Adrenal gland (tissue), 12 donors: Measurements from ENCODE around the gene SFXN5. TPM values are rescaled to one million over a fixed set of nuclear protein-coding genes. Genes with fewer than 3 reads are reported as not detected.

Source experiments
- DNase-seq, 7 donors: peaks; one replicate each; pipeline ENCODE4 v3.0.0-alpha.2; 2019 to 2020
- H3K27ac ChIP-seq, 5 donors: fragments of 200-600 bp; sonication (generic) in 4 of 5; 1 replicate in 3 of 5; 2 replicates in 2 of 5; pipeline versions ENCODE4 v1.5.1 to v1.8.0; 2016 to 2020; ENCODE audit warnings: mild to moderate bottlenecking in 1 of 5
- H3K27me3 ChIP-seq: fragments of 200-600 bp; 2 replicates; pipeline ENCODE4 v1.8.0; 2021
- H3K36me3 ChIP-seq, 2 donors: fragments of 200-600 bp; replicated peaks in 1 of 2; 1 replicate in 1 of 2; 2 replicates in 1 of 2; pipeline versions ENCODE4 v1.5.1 to v1.8.0; 2018 to 2022
- H3K4me1 ChIP-seq, 2 donors: fragments of 200-600 bp; replicated peaks in 1 of 2; 1 replicate in 1 of 2; 2 replicates in 1 of 2; pipeline versions ENCODE4 v1.5.1 to v1.8.0; 2018 to 2021
- H3K4me3 ChIP-seq, 4 donors: fragments of 200-600 bp; sonication (generic) in 3 of 4; one replicate each; pipeline ENCODE4 v1.5.1; 2016 to 2018
- H3K9me3 ChIP-seq, 3 donors: fragments of 200-600 bp; sonication (generic) in 1 of 3; replicated peaks in 1 of 3; 1 replicate in 2 of 3; 2 replicates in 1 of 3; pipeline versions ENCODE4 v1.5.1 to v1.8.0; 2016 to 2021
- POLR2A ChIP-seq, 2 donors: fragments of 450-650 bp; IDR thresholded peaks; one replicate each; pipeline ENCODE4 v1.6.1; 2017; ENCODE audit warnings: antibody characterized with exemption in 2 of 2, mild to moderate bottlenecking in 2 of 2, moderate library complexity in 1 of 2
- WGBS, 4 donors: extraction: QIAGEN DNeasy Blood & Tissue Kit in 2 of 4; methylation state at CpG; one replicate each; pipeline versions ENCODE4 v1.1.5 to v1.1.7; 2013 to 2017; 5-methylcytosine and 5-hydroxymethylcytosine counted together
- intact Hi-C, 2 donors: fragments of 100-400 bp; cut with DNase I; formaldehyde crosslinking; loops; one replicate each; pipeline versions ENCODE4 v1.14.1 to v1.15.0; 2022 to 2023
- polyA plus RNA-seq, 3 donors: library from polyadenylated mRNA; stranded (reverse); fragments of 200-250 nt in 2 of 3; fragments of 350-450 nt in 1 of 3; fragmentation: Illumina TruSeq in 1 of 3; extraction: RNeasy Lipid Tissue Mini Kit (QIAGEN cat#74804) in 1 of 3; gene quantifications; one replicate each; pipeline ENCODE4 v1.2.3, GENCODE V29; 2013 to 2014
- total RNA-seq, 9 donors: library from RNA; depleted of rRNA in 4 of 9; stranded (reverse); fragments of >200 nt in 4 of 9; fragments of 120-200 nt in 1 of 9; fragmentation: NEBNext Ultra II Directional in 1 of 9; extraction: Animal tissue kit (Norgen Biotek cat#: 25700) in 1 of 9; gene quantifications; one replicate each; pipeline versions ENCODE4 v1.1.0 to v1.2.4, GENCODE V29; 2013 to 2023
- TF ChIP-seq, protein P1 (sequence below), 6 experiments: fragments of 450-650 bp in 4 of 6; fragments of 200-600 bp in 2 of 6; sonication (generic) in 1 of 6; IDR thresholded peaks; 1 replicate in 5 of 6; 2 replicates in 1 of 6; pipeline versions ENCODE4 v1.5.1 to v1.8.0; 2016 to 2021; ENCODE audit warnings: antibody characterized with exemption in 6 of 6, mild to moderate bottlenecking in 2 of 6, moderate library complexity in 1 of 6
- donor health status: healthy with polysubstance abuse.
- donor health status: Bipolar disorder and iron deficiency.
- donor health status: DM: yes; HTN: yes; CAD: no.
- donor health status: DM: no; HTN: no; CAD: no.
- donor health status: DM: no; HTN: no; CAD: no.
- donor health status: DM: yes; HTN: yes; CAD: no.

The SFXN5 gene
- total and polyA plus RNA-seq, 12 donors: 12.2 to 56.5 (median 32.7) TPM

DNA sequence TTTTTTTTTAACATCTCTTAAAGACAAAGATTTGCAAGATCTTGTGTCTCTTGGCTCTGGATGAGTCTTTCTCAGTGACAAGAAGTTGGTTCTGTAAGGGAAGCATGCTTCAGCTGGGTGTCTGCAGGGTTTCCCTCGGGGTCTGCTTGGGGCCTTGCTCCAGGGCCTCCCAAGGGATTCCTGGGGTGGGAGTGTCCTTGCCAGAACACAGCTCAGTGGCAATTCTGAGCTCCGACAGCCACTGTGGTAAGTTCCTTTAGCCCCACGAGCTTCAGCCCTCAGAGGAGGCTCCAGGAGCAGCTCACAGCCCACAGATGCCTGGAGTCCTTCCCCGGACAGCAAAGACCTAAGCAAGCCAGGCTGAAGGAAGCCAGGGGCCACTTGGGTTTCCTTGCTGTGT is 101.8 kb downstream of the SFXN5 start:
- DNase-seq: no peak
- peaks cover 0 to 3% of the 10 kb centered on the region in 2 donors for H3K36me3 ChIP-seq
- no peaks in the 10 kb centered on the region for H3K9me3 ChIP-seq
- no peaks in the 10 kb centered on the region for H3K4me1 ChIP-seq
- no peak overlapping the region for H3K4me3 ChIP-seq
- intact Hi-C loops: loop anchor here in 1 of 2 donors (10.0 kb wide), 1 partner anchor 75 kb away; no protein-coding TSS in a partner anchor
- TF ChIP-seq, protein P1, sequence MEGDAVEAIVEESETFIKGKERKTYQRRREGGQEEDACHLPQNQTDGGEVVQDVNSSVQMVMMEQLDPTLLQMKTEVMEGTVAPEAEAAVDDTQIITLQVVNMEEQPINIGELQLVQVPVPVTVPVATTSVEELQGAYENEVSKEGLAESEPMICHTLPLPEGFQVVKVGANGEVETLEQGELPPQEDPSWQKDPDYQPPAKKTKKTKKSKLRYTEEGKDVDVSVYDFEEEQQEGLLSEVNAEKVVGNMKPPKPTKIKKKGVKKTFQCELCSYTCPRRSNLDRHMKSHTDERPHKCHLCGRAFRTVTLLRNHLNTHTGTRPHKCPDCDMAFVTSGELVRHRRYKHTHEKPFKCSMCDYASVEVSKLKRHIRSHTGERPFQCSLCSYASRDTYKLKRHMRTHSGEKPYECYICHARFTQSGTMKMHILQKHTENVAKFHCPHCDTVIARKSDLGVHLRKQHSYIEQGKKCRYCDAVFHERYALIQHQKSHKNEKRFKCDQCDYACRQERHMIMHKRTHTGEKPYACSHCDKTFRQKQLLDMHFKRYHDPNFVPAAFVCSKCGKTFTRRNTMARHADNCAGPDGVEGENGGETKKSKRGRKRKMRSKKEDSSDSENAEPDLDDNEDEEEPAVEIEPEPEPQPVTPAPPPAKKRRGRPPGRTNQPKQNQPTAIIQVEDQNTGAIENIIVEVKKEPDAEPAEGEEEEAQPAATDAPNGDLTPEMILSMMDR (IDR thresholded peaks at IDR 0.05): no peak
- no peak for TF ChIP-seq POLR2A (IDR thresholded peaks at IDR 0.05)
- H3K27ac ChIP-seq: no peak overlapping the region
- 85 to 92% (median 90%) methylated on average over 2 to 4 of the region's 4 CpGs for WGBS, 4 donors
- H3K27me3 ChIP-seq: no peaks in the 10 kb centered on the region

DNA sequence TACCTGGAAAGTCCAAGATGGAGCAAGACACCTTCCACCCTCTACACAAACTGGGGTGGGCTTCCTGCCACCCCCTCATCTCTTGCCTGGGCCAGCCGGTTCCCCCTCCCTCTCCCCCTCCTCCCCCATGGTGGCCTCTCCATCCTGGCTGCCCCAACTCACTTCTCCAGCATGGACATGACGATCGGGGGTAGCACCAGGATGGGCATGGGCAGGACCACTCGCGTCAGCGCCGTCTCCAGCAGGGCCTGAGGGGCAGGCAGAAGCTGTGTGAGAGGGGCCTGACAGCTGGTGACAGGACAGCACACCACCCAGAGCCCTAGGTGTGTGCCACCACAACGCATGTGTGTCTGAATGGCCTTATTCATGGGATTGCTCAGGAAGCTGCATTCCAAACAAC is 103.2 kb downstream of the SFXN5 start:
- no peak for DNase-seq

DNA sequence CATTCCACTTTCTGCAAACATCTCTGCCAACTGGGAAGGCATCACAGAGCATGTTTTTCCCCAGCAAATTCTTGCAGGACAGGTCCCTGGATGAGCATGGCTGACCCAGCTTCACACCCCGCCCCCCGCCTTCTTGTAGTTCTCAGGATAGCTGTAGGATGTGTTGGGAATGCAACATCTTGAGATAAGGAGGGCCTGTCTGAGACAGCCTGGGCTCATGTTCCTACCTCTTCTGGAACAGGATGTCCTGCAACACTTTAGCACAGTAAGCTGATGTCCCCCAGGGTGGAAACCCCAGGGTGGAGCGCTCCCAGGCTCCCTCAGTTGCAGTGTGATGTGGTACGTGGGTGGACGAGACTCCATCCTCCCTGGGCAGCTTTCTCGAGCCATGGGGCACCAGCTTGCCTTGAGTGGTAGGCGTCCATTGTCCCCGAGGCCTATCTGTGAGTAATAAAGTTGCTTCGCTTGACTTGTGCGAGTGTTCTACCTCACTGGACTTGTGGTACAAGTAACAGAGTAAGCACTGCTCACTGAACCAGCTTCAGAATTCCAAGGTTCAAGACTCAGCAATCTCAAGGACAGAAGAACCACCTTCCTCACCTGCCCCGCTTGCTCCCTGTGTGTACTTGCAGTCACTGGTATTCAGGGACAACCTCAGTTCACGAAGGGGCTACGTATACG is 105.6 kb downstream of the SFXN5 start:
- H3K36me3 ChIP-seq: no peaks in the 10 kb centered on the region
- H3K4me1 ChIP-seq: no peaks in the 10 kb centered on the region
- 96 to 97% (median 97%) methylated on average over 11 to 14 of the region's 14 CpGs for WGBS, 4 donors
- TF ChIP-seq POLR2A (IDR thresholded peaks at IDR 0.05): no peak
- TF ChIP-seq, protein P1 (IDR thresholded peaks at IDR 0.05): no peak
- H3K9me3 ChIP-seq: no peaks in the 10 kb centered on the region
- intact Hi-C loops: no loop called here
- no peaks in the 10 kb centered on the region for H3K27me3 ChIP-seq
- no peak for DNase-seq
- no peak overlapping the region for H3K27ac ChIP-seq
- no peak overlapping the region for H3K4me3 ChIP-seq

More for the DNA sequence above, 103.2 kb downstream of the SFXN5 start:
- TF ChIP-seq, protein P1 (IDR thresholded peaks at IDR 0.05): no peak
- TF ChIP-seq POLR2A (IDR thresholded peaks at IDR 0.05): no peak
- H3K9me3 ChIP-seq: no peaks in the 10 kb centered on the region
- intact Hi-C loops: no loop called here
- H3K27me3 ChIP-seq: no peaks in the 10 kb centered on the region
- no peak overlapping the region for H3K27ac ChIP-seq
- H3K4me3 ChIP-seq: no peak overlapping the region
- WGBS, 4 donors: 90 to 96% (median 95%) methylated on average over 4 to 8 of the region's 8 CpGs
- H3K36me3 ChIP-seq: peaks cover 0 to 3% of the 10 kb centered on the region in 2 donors
- no peaks in the 10 kb centered on the region for H3K4me1 ChIP-seq

DNA sequence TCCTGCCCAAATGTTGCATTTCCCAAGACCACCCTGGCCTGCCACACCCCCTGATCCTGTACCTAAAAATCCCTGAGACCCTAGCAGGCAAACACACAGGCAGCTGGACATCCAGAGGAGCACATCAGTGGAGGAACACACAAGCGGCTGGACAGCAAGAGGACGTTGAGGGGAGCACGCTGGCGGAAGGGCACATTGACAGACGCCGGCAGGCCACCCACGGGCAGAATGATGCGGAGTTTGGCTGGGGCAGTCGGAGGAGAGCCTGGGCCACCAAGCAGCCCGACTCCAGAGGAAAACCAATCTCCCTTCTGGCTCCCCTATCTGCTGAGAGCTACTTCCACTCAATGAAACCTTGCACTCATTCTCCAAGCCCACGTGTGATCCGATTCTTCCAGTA is 106.5 kb downstream of the SFXN5 start:
- TF ChIP-seq, protein P1 (IDR thresholded peaks at IDR 0.05): no peak
- no peak for TF ChIP-seq POLR2A (IDR thresholded peaks at IDR 0.05)

More for the DNA sequence above, 106.5 kb downstream of the SFXN5 start:
- H3K36me3 ChIP-seq: no peaks in the 10 kb centered on the region
- H3K4me3 ChIP-seq: no peak overlapping the region
- no peaks in the 10 kb centered on the region for H3K4me1 ChIP-seq
- 89 to 95% (median 92%) methylated on average over 11 to 12 of the region's 12 CpGs for WGBS, 4 donors
- no peak overlapping the region for H3K27ac ChIP-seq
- no peaks in the 10 kb centered on the region for H3K27me3 ChIP-seq
- no peaks in the 10 kb centered on the region for H3K9me3 ChIP-seq
- intact Hi-C loops: no loop called here
- no peak for DNase-seq
